Measurements from ENCODE around the gene PLGRKT. TPM values are rescaled to one million over a fixed set of nuclear protein-coding genes. Genes with fewer than 3 reads are reported as not detected.
"Not testable (repeated sequence)": the region's sequence is repeated elsewhere in the genome, so short reads cannot be mapped to it uniquely, and the experiment has no call there.

Gene PLGRKT
- total and polyA plus RNA-seq, 2 experiments from 2014 or later = 15.4 to 37.1 TPM

DNA sequence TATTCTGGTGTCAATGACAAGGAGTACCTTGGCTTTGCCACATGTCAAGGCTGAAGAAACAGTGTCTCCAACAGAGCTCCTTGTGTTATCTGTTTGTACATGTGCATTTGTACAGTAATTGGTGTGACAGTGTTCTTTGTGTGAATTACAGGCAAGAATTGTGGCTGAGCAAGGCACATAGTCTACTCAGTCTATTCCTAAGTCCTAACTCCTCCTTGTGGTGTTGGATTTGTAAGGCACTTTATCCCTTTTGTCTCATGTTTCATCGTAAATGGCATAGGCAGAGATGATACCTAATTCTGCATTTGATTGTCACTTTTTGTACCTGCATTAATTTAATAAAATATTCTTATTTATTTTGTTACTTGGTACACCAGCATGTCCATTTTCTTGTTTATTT lies 32.4 kb upstream of the PLGRKT start:
- DNase-seq (ENCODE audit: low read depth in 1 of 2, low spot score in 1 of 2) = no peak
- Histone ChIP-seq H3K27ac (no peak overlapping the region), H3K9me3 (ENCODE audit: low read depth) (no peaks in the 10 kb centered on the region), H3K27me3 (no peaks in the 10 kb centered on the region), H3K36me3 (no peaks in the 10 kb centered on the region), H3K4me3 (no peak overlapping the region), H3K4me1 (ENCODE audit: low read depth) (no peaks in the 10 kb centered on the region)
- TF ChIP-seq CTCF (IDR thresholded peaks at IDR 0.05; ENCODE audit: low read depth, low read length) = no peak

DNA sequence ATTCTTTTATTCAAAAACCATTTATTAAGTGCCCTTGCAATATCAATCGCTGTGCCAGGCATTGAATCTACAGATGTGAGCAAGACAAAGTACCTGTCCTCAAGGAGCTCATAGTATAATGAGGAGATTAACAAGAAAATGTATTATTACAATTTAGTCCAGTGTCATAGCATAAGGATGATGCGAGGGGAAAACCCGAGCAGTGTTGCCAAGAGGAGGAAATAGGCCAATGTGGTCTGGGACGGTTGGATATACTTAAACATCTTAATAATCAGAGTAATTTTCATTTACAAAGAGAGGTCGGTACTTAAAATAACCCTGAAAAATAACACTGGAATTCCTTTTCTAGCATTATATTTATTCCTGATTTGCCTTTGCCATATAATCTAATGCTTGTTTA lies 31.1 kb upstream of the PLGRKT start:
- Histone ChIP-seq H3K9me3 (ENCODE audit: low read depth) (no peaks in the 10 kb centered on the region), H3K27ac (no peak overlapping the region), H3K36me3 (no peaks in the 10 kb centered on the region), H3K27me3 (no peaks in the 10 kb centered on the region), H3K4me3 (no peak overlapping the region), H3K4me1 (ENCODE audit: low read depth) (no peaks in the 10 kb centered on the region)
- no peak for DNase-seq (ENCODE audit: low read depth in 1 of 2, low spot score in 1 of 2)
- no peak for TF ChIP-seq CTCF (IDR thresholded peaks at IDR 0.05; ENCODE audit: low read depth, low read length)

GRCh38 chr9:5466766-5467165 lies 29.0 kb upstream of the PLGRKT start:
- Histone ChIP-seq H3K27me3 (no peaks in the 10 kb centered on the region), H3K36me3 (no peaks in the 10 kb centered on the region), H3K27ac (no peak overlapping the region), H3K4me1 (ENCODE audit: low read depth) (no peaks in the 10 kb centered on the region), H3K4me3 (no peak overlapping the region), H3K9me3 (ENCODE audit: low read depth) (no peaks in the 10 kb centered on the region)
- no peak for TF ChIP-seq CTCF (IDR thresholded peaks at IDR 0.05; ENCODE audit: low read depth, low read length)
- no peak for DNase-seq (ENCODE audit: low read depth in 1 of 2, low spot score in 1 of 2)

DNA sequence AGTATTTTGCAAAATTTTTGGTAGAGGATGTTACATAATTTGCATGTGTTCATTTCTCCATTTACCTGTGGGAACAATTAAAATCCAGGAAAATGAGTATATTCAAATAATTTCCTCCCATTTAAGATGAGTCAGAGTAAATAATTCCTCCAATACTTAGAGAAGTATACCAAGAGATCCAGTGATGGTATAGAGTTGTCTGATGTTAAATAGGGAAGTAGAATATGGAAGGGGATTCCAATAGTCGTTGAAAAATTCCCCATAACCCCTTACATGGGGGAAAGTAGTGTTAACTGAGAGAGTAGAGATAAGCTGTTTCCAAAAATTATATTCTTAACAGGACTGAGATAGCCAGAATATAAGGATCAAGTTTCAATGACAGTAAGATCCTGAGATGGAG lies 28.3 kb upstream of the PLGRKT start:
- Histone ChIP-seq H3K36me3 (no peaks in the 10 kb centered on the region), H3K4me1 (ENCODE audit: low read depth) (no peaks in the 10 kb centered on the region), H3K27me3 (no peaks in the 10 kb centered on the region), H3K4me3 (no peak overlapping the region), H3K9me3 (ENCODE audit: low read depth) (no peaks in the 10 kb centered on the region), H3K27ac (no peak overlapping the region)
- no peak for DNase-seq (ENCODE audit: low read depth in 1 of 2, low spot score in 1 of 2)
- no peak for TF ChIP-seq CTCF (IDR thresholded peaks at IDR 0.05; ENCODE audit: low read depth, low read length)

GRCh38 chr9:5464831-5465330 lies 27.2 kb upstream of the PLGRKT start:
- H3K27ac ChIP-seq; DNase-seq (ENCODE audit: low read depth in 1 of 2, low spot score in 1 of 2); H3K4me1 ChIP-seq (ENCODE audit: low read depth); H3K4me3 ChIP-seq; H3K27me3 ChIP-seq; H3K9me3 ChIP-seq (ENCODE audit: low read depth); H3K36me3 ChIP-seq: not testable (repeated sequence)

DNA sequence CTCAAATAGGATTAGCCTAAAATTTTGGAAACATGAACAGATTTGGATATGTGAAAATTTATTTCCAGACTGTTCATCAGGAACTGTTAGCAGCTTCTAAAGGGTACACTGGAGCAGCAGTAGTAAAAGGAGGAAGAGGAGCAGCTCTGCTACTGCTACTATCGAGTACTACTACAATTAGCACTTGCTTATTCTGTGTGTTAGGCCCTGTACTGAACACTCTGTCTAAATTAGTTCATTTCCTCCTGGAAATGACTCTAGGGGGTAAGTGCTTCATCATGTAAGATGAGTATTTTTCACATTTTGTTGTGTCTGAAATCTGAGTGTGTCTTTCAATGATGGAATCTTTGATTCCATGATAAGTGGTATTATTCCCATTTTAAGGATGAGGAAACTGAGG lies 22.4 kb upstream of the PLGRKT start:
- Histone ChIP-seq H3K36me3 (no peaks in the 10 kb centered on the region), H3K27ac (no peak overlapping the region), H3K9me3 (ENCODE audit: low read depth) (no peaks in the 10 kb centered on the region), H3K27me3 (no peaks in the 10 kb centered on the region), H3K4me3 (no peak overlapping the region), H3K4me1 (ENCODE audit: low read depth) (no peaks in the 10 kb centered on the region)
- TF ChIP-seq CTCF (IDR thresholded peaks at IDR 0.05; ENCODE audit: low read depth, low read length) = no peak
- DNase-seq (ENCODE audit: low read depth in 1 of 2, low spot score in 1 of 2) = no peak
